Posterior cingulate gyrus (tissue), 11 donors: ENCODE measurements around the gene ALDH4A1.

ENCODE experiments used
- DNase-seq, 10 donors: peaks; one replicate each; pipeline versions ENCODE4 v3.0.0 to v3.0.0-alpha.2; 2020 to 2021; ENCODE audit warnings: mixed read lengths in 3 of 10
- intact Hi-C: fragments of 100-400 bp; cut with DNase I; formaldehyde crosslinking; loops from one replicate; pipeline ENCODE4 v1.15.1; 2023

ALDH4A1 gene

GRCh38 chr1:18902523-18903290 is at the start of gene ALDH4A1:
TSS of gene ALDH4A1 (minus strand) at chr1:18902555. CDS start at chr1:18902523, 32 bp downstream.
- DNase-seq = peak; percentile 95 to 100 (median 98)
- intact Hi-C loops = no loop called here

- DNase-seq = peak in 2 of 10 donors; percentile 5 to 27
- intact Hi-C loops = loop anchor here (5.0 kb wide), 1 partner anchor 40 kb away; no protein-coding TSS in a partner anchor
These were observed 49.5 kb upstream of the ALDH4A1 start for GRCh38 chr1:18951818-18952391.

- DNase-seq = peak in 2 of 10 donors; percentile 63 to 77
These were observed 49.1 kb upstream of the ALDH4A1 start for GRCh38 chr1:18951416-18951815.

GRCh38 chr1:18950401-18951026 is 48.2 kb upstream of the ALDH4A1 start:
- DNase-seq = peak in 2 of 10 donors; percentile 72 to 86
- intact Hi-C loops = loop anchor here (5.0 kb wide), 1 partner anchor 38 kb away; no protein-coding TSS in a partner anchor

More at GRCh38 chr1:18951416-18951815, 49.1 kb upstream of the ALDH4A1 start:
- intact Hi-C loops = loop anchor here (5.0 kb wide), 1 partner anchor 39 kb away; no protein-coding TSS in a partner anchor

- intact Hi-C loops = loop anchor here (5.0 kb wide), 1 partner anchor 38 kb away; no protein-coding TSS in a partner anchor
- DNase-seq = peak in 7 of 10 donors; percentile 55 to 95 (median 71)
These were observed 47.5 kb upstream of the ALDH4A1 start for GRCh38 chr1:18949686-18950400.

GRCh38 chr1:18948913-18949685 is 46.7 kb upstream of the ALDH4A1 start:
- intact Hi-C loops = no loop called here
- DNase-seq = peak in 2 of 10 donors; percentile 64 to 75

GRCh38 chr1:18948048-18948912 is 45.9 kb upstream of the ALDH4A1 start:
- DNase-seq = peak in 2 of 10 donors; percentile 43 to 62
- intact Hi-C loops = no loop called here

GRCh38 chr1:18947570-18947969 is 45.2 kb upstream of the ALDH4A1 start:
- intact Hi-C loops = no loop called here
- DNase-seq = peak in 2 of 10 donors; percentile 64 to 74

GRCh38 chr1:18946550-18947381 is 44.4 kb upstream of the ALDH4A1 start:
- peak in 2 of 10 donors; percentile 67 to 81 for DNase-seq
- intact Hi-C loops = no loop called here

GRCh38 chr1:18945401-18945849 is 43.1 kb upstream of the ALDH4A1 start:
- intact Hi-C loops = no loop called here
- peak in 3 of 10 donors; percentile 65 to 91 (median 82) for DNase-seq

GRCh38 chr1:18944810-18945209 is 42.5 kb upstream of the ALDH4A1 start:
- peak in 3 of 10 donors; percentile 48 to 87 (median 71) for DNase-seq
- intact Hi-C loops = no loop called here

- DNase-seq = peak in 3 of 10 donors; percentile 6 to 67 (median 38)
- intact Hi-C loops = no loop called here
These were observed 41.7 kb upstream of the ALDH4A1 start for GRCh38 chr1:18943914-18944572.

- intact Hi-C loops = no loop called here
- peak in 3 of 10 donors; percentile 16 to 38 (median 18) for DNase-seq
These were observed 40.8 kb upstream of the ALDH4A1 start for GRCh38 chr1:18943162-18943561.

- intact Hi-C loops = no loop called here
These were observed 40.0 kb upstream of the ALDH4A1 start for GRCh38 chr1:18942340-18942739.

GRCh38 chr1:18941221-18942141 is 39.1 kb upstream of the ALDH4A1 start:
- peak in 9 of 10 donors; percentile 58 to 97 (median 78) for DNase-seq
- intact Hi-C loops = no loop called here

More at GRCh38 chr1:18942340-18942739, 40.0 kb upstream of the ALDH4A1 start:
- peak in 2 of 10 donors; percentile 20 to 24 for DNase-seq
